Measurements from ENCODE around the gene TMEM263. TPM values are rescaled to one million over a fixed set of nuclear protein-coding genes. Genes with fewer than 3 reads are reported as not detected.
"Not testable (repeated sequence)": the region's sequence is repeated elsewhere in the genome, so short reads cannot be mapped to it uniquely, and the experiment has no call there.

TMEM263 gene
- total RNA-seq, 1 experiment from 2014 or later: 33.4 TPM

GRCh38 chr12:106984588-106985137 lies 29.0 kb downstream of the TMEM263 start:
- no peak for DNase-seq (ENCODE audit: low read depth)

- no peak for DNase-seq (ENCODE audit: low read depth)
Observed at GRCh38 chr12:106985479-106985878, 29.8 kb downstream of the TMEM263 start.

- no peak for DNase-seq (ENCODE audit: low read depth)
Observed at GRCh38 chr12:106986135-106986534, 30.4 kb downstream of the TMEM263 start.

- peak; percentile 94 for DNase-seq (ENCODE audit: low read depth)
Observed at GRCh38 chr12:106986625-106987389, 31.1 kb downstream of the TMEM263 start, which contains the start of gene MTERF2. TSS of gene MTERF2 (minus strand) at chr12:106987146. CDS start at chr12:106978714, 8,432 bp downstream.

- no peak for DNase-seq (ENCODE audit: low read depth)
Observed at GRCh38 chr12:106987846-106988245, 32.1 kb downstream of the TMEM263 start.

- DNase-seq (ENCODE audit: low read depth): no peak
Observed at GRCh38 chr12:106994579-106995220, 39.0 kb downstream of the TMEM263 start.

GRCh38 chr12:106996102-106996501 lies 40.4 kb downstream of the TMEM263 start:
- DNase-seq (ENCODE audit: low read depth): not testable (repeated sequence)

- no peak for DNase-seq (ENCODE audit: low read depth)
Observed at GRCh38 chr12:106997916-106998315, 42.2 kb downstream of the TMEM263 start.

- DNase-seq (ENCODE audit: low read depth): no peak
Observed at GRCh38 chr12:106999446-106999845, 43.7 kb downstream of the TMEM263 start.

GRCh38 chr12:107002665-107003064 lies 47.0 kb downstream of the TMEM263 start:
- DNase-seq (ENCODE audit: low read depth): peak; percentile 30

GRCh38 chr12:107007411-107007810 lies 51.7 kb downstream of the TMEM263 start:
- DNase-seq (ENCODE audit: low read depth): no peak

GRCh38 chr12:107011519-107011918 lies 55.8 kb downstream of the TMEM263 start:
- DNase-seq (ENCODE audit: low read depth): no peak

GRCh38 chr12:107012736-107013425 lies 57.2 kb downstream of the TMEM263 start:
- DNase-seq (ENCODE audit: low read depth): no peak

GRCh38 chr12:107014055-107014454 lies 58.3 kb downstream of the TMEM263 start:
- no peak for DNase-seq (ENCODE audit: low read depth)

- DNase-seq (ENCODE audit: low read depth): no peak
Observed at GRCh38 chr12:107017042-107017441, 61.3 kb downstream of the TMEM263 start.

- DNase-seq (ENCODE audit: low read depth): no peak
Observed at GRCh38 chr12:107019546-107019945, 63.8 kb downstream of the TMEM263 start.

Other genes starting within 250 kb of the TMEM263 start
- 12.6 and 12.7 TPM in 2 replicates for gene RIC8B, start 181.2 kb upstream of the TMEM263 start, total RNA-seq (2014; rRNA removed; shearing (Covaris generic))
- gene MTERF2, start 31.2 kb downstream of the TMEM263 start, total RNA-seq (2014; rRNA removed; shearing (Covaris generic)): 4.5 and 4.6 TPM in 2 replicates
- 11.5 and 11.9 TPM in 2 replicates for gene CRY1, start 137.6 kb downstream of the TMEM263 start, total RNA-seq (2014; rRNA removed; shearing (Covaris generic))

Measured in HT1080 (cell line).